Choroid plexus epithelial cell (primary cell): ENCODE data around the gene TULP1.

ENCODE experiments used
- DNase-seq: peaks from one replicate; pipeline ENCODE4 v3.0.0-alpha.2; 2010; ENCODE audit warnings: low read depth
- H3K4me3 ChIP-seq: 2 replicates; pipeline ENCODE4 v1.5.1; 2011; ENCODE audit warnings: low read depth, mild to moderate bottlenecking, control low read depth, low read length, moderate library complexity
- TF ChIP-seq, protein P1 (sequence below): conservative IDR thresholded peaks from 2 replicates; pipeline ENCODE4 v1.5.1; 2011; ENCODE audit warnings: low read depth, mild to moderate bottlenecking, control low read depth, inconsistent platforms, low read length, moderate library complexity

The TULP1 gene

DNA sequence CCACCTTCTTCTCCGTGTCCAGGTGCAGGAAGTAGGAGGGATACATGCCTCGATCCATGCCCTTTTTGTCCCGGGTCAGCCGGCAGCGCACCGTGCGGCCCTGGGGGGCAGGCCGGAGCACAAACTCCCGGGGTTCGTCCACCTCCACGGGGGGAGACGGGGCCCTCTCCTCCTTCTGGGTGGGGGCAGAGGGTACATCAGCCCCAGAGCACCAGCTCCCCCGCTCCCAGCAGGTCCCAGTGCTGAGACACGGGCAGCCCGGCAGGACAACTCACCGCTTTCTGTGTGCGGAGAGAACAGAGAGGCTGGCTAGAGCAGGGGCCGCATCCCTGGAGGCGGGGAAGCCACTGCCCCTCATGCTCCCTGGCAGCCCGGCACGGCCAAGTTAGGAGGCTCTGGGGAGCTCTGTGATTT is 6.7 kb downstream of the TULP1 start:
- TF ChIP-seq, protein P1, sequence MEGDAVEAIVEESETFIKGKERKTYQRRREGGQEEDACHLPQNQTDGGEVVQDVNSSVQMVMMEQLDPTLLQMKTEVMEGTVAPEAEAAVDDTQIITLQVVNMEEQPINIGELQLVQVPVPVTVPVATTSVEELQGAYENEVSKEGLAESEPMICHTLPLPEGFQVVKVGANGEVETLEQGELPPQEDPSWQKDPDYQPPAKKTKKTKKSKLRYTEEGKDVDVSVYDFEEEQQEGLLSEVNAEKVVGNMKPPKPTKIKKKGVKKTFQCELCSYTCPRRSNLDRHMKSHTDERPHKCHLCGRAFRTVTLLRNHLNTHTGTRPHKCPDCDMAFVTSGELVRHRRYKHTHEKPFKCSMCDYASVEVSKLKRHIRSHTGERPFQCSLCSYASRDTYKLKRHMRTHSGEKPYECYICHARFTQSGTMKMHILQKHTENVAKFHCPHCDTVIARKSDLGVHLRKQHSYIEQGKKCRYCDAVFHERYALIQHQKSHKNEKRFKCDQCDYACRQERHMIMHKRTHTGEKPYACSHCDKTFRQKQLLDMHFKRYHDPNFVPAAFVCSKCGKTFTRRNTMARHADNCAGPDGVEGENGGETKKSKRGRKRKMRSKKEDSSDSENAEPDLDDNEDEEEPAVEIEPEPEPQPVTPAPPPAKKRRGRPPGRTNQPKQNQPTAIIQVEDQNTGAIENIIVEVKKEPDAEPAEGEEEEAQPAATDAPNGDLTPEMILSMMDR = no peak
- DNase-seq = no peak
- H3K4me3 ChIP-seq = no peak overlapping the region

- no peak overlapping the region for H3K4me3 ChIP-seq
- TF ChIP-seq, protein P1 = no peak
- DNase-seq = no peak
Measured at GRCh38 chr6:35503534-35503933, 9.2 kb downstream of the TULP1 start.

DNA sequence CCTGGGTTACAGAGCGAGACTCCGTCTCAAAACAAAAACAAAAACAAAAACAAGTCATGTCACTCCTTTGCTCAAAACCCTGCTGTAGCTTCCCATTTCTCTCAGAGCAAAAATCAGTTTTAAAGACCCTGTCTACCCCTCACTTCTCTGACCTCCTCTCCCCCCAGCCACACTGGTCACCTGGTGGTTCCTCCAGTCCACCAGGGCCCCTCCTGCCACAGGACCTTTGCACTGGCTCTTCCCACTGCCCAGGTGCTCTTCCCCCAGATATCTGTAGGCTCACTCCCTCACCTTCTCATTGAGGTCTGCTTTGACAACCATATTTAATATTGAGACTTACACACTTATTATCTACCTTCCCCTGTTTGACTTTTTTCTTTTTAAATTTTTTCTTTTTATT is 10.9 kb downstream of the TULP1 start:
- H3K4me3 ChIP-seq = no peak overlapping the region
- TF ChIP-seq, protein P1 = no peak
- no peak for DNase-seq

GRCh38 chr6:35500782-35501181 is 11.9 kb downstream of the TULP1 start:
- no peak overlapping the region for H3K4me3 ChIP-seq
- TF ChIP-seq, protein P1 = no peak
- peak; percentile 42 for DNase-seq

DNA sequence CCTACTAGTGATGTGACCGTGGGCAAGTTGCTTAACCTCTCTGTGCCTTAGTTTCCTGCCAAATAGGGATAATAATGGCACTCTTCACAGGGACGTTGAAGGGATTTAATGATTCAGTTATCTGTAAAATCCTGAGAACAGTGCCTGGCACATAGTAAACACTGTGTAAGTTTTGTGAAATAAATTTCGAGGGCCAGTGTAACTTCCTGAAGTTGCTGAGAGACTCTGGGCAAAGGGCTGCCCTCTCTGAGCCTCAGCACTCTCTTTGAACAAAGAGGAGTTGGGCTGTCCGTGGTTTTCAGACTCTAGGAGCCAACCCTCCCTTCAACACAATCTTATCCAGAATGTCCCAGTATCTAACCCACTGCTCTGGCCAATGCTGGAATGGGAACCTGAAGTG is 13.3 kb downstream of the TULP1 start:
- no peak for DNase-seq
- TF ChIP-seq, protein P1 = no peak
- no peak overlapping the region for H3K4me3 ChIP-seq

DNA sequence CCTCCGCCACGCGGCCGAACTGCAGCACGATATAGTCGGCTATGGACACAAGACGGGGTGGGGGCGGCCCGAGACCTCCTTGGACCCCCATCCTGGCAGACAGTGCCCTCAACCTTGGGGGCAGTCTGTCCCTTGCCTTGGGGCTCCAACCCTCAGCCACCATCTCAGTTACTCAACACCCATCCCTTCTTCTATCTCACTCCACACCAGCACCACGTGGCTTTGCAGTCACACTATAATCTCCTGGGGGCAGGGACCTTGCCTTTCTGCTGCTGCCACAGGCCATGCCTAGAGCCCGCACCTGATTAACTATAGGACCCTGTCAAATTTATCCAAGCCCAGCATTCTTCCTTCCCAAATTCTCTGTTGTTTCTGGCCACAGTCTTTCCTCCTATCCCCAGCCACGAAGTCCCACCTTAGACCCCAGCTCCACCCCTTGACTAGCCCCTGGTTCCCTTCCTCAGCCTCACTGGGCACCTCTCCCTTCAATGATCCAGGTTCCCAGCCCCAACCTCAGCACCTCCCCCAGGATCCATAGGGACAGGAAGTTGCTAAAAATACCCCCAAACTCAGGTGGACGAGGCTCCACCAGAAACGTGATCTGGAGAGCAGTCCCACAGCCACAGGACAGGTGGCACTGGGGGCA is 14.2 kb downstream of the TULP1 start:
- no peak for DNase-seq
- peak overlapping the region; percentile 73 for H3K4me3 ChIP-seq
- TF ChIP-seq, protein P1 = no peak
